Measurements from ENCODE around the gene CIAO2B.
"Not testable (repeated sequence)": the region's sequence is repeated elsewhere in the genome, so short reads cannot be mapped to it uniquely, and the experiment has no call there.

DNA sequence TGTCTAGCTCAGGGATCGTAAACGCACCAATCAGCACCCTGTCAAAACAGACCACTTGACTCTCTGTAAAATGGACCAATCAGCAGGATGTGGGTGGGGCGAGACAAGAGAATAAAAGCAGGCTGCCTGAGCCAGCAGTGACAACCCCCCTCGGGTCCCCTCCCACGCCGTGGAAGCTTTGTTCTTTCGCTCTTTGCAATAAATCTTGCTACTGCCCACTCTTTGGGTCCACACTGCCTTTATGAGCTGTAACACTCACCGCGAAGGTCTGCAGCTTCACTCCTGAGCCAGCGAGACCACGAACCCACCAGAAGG, 40.7 kb upstream of the CIAO2B start:
- not testable (repeated sequence) for TF ChIP-seq TAF1 (IDR thresholded peaks at IDR 0.05; ENCODE audit: low read depth, low read length); POLR2A (IDR thresholded peaks at IDR 0.05; ENCODE audit: low read depth, low read length); POLR2AphosphoS5 (IDR thresholded peaks at IDR 0.05; ENCODE audit: low read depth, low read length); SPI1 (IDR thresholded peaks at IDR 0.05; ENCODE audit: low read depth, low read length); PAX5 (IDR thresholded peaks at IDR 0.05; ENCODE audit: insufficient read depth, low read length, severe bottlenecking)
